Measurements from ENCODE around the gene MAN1A2. TPM values are rescaled to one million over a fixed set of nuclear protein-coding genes. Genes with fewer than 3 reads are reported as not detected.
A peak's percentile ranks its signal among the peaks of the same experiment; 100 is the strongest.

MAN1A2 gene
- total RNA-seq, 4 donors from 2014 or later = 23.3 to 77.6 (median 57.0) TPM

DNA sequence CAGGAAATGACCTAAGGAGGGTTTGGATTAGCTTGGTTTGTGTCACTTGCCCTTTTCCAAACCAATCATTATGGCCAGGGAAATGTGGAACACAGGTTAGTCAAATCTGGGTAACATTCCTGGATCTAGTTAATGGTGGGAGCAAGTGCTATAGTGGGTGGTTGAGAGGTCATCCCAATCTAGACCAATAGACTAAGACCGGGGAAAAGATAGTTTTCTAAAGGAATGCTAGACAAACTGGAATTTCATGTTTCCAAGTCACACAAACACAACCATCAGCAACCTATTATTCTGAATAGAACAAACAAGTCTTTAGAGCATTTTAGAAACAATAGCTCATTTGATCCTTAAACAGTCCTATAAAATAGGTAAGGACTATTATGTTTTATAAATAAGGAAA, 4.3 kb upstream of the MAN1A2 start:
- TF ChIP-seq POLR2A (IDR thresholded peaks at IDR 0.05) = no peak
- TF ChIP-seq, protein P1, sequence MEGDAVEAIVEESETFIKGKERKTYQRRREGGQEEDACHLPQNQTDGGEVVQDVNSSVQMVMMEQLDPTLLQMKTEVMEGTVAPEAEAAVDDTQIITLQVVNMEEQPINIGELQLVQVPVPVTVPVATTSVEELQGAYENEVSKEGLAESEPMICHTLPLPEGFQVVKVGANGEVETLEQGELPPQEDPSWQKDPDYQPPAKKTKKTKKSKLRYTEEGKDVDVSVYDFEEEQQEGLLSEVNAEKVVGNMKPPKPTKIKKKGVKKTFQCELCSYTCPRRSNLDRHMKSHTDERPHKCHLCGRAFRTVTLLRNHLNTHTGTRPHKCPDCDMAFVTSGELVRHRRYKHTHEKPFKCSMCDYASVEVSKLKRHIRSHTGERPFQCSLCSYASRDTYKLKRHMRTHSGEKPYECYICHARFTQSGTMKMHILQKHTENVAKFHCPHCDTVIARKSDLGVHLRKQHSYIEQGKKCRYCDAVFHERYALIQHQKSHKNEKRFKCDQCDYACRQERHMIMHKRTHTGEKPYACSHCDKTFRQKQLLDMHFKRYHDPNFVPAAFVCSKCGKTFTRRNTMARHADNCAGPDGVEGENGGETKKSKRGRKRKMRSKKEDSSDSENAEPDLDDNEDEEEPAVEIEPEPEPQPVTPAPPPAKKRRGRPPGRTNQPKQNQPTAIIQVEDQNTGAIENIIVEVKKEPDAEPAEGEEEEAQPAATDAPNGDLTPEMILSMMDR (IDR thresholded peaks at IDR 0.05) = no peak
- no peak overlapping the region for H3K4me3 ChIP-seq
- no peak for DNase-seq
- intact Hi-C loops (cut with DNase I; ENCODE audit: low total_unique reads) = no loop called here
- no peaks in the 10 kb centered on the region for H3K9me3 ChIP-seq
- H3K27me3 ChIP-seq = no peaks in the 10 kb centered on the region
- H3K27ac ChIP-seq = no peak overlapping the region
- H3K36me3 ChIP-seq = no peaks in the 10 kb centered on the region
- H3K4me1 ChIP-seq = no peaks in the 10 kb centered on the region

DNA sequence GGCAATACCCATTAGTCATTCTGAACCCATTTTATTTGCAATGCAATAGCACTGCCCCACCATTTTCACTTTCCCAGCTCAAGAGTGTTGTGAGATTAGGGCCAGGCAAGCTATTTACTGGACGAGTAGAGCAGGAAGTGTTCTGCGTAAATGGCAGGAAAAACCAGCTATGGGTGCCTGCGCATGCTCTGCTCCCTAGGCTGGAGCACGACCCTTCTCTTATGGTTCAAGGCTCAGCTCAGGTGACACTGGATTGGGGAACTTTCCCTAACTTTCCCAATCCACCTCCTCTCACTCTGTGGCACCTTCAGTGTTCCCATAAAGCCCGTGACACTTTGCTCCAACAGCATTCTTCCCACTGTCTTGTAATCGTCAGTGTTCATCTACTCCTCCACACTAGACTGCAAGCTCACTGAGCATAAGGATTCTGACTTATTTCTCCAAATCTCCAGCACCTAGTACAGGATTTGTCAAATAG, 3.6 kb upstream of the MAN1A2 start:
- intact Hi-C loops (cut with DNase I; ENCODE audit: low total_unique reads) = no loop called here
- no peaks in the 10 kb centered on the region for H3K27me3 ChIP-seq
- H3K9me3 ChIP-seq = no peaks in the 10 kb centered on the region
- H3K4me1 ChIP-seq = no peaks in the 10 kb centered on the region
- no peak overlapping the region for H3K4me3 ChIP-seq
- no peak for DNase-seq
- TF ChIP-seq POLR2A (IDR thresholded peaks at IDR 0.05) = no peak
- TF ChIP-seq, protein P1 (IDR thresholded peaks at IDR 0.05) = no peak
- H3K27ac ChIP-seq = peak overlapping the region in 1 of 2 donors; percentile 17
- H3K36me3 ChIP-seq = no peaks in the 10 kb centered on the region

DNA sequence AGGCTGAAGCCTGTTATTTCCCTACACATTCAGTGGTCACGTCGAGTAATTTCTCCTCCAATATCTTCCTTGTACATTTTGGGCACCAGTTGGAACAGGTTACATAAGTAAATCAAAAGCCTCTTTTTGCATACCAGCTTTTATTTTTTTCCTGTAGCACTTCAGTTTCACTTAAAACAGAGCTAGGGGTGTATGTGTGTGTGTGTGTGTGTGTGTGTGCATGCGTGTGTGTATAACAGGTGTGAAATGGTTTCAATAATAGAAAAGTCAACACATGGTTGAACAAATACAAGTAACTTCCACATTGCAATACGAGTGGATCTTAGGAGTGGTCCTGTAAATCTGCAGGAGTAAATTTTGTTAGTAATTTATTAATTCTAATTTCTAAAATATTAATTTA, 3.0 kb upstream of the MAN1A2 start:
- no peak overlapping the region for H3K4me3 ChIP-seq
- H3K4me1 ChIP-seq = no peaks in the 10 kb centered on the region
- no peaks in the 10 kb centered on the region for H3K9me3 ChIP-seq
- TF ChIP-seq POLR2A (IDR thresholded peaks at IDR 0.05) = no peak
- TF ChIP-seq, protein P1 (IDR thresholded peaks at IDR 0.05) = no peak
- no peak for DNase-seq
- H3K27ac ChIP-seq = peak overlapping the region in 1 of 2 donors; percentile 17
- intact Hi-C loops (cut with DNase I; ENCODE audit: low total_unique reads) = no loop called here
- H3K27me3 ChIP-seq = no peaks in the 10 kb centered on the region
- H3K36me3 ChIP-seq = no peaks in the 10 kb centered on the region

DNA sequence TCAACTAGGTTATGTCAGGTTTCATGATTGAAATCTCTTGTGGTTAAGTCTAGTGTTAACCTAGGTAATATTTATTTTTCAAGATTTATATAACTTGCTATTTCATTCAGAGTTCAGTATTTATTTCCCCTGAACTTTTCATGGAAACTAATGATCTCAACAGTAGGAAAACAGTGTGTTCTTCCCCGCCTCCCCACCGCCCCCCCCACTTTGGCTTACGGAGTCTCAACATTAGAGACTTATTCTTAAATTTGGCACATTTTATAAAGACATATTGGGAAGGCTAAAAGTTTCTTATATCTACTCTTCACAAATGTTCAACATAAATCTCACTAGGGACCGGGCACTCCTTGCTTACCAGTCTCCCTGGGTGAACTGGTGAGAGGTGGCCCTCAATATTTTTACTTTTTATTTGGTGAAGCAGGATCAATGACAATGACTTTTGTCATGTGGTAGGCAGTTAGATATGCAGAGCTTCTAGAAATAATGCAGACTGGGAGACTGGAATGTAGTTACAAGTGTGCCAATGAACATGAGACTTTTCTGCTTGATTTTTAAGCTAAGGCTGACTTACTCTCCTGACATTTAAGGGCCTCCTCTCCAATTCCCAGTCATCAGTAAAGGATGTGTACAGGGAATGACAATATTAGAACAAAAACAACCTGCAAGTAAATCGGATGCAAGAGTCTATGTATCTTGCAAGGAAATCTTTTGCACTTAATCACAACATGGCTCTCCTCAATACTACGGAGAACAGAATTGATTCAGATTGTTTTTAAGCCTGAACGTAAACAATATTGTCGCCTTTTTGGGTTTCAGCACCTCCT, 1.7 kb upstream of the MAN1A2 start:
- TF ChIP-seq POLR2A (IDR thresholded peaks at IDR 0.05) = no peak
- TF ChIP-seq, protein P1 (IDR thresholded peaks at IDR 0.05) = no peak
- peaks cover 0 to 7% of the 10 kb centered on the region in 2 donors for H3K4me1 ChIP-seq

More for the DNA sequence above, 1.7 kb upstream of the MAN1A2 start:
- intact Hi-C loops (cut with DNase I; ENCODE audit: low total_unique reads) = no loop called here
- Histone ChIP-seq H3K27ac (peak overlapping the region; percentile 98 to 100), H3K27me3 (no peaks in the 10 kb centered on the region), H3K9me3 (no peaks in the 10 kb centered on the region), H3K36me3 (no peaks in the 10 kb centered on the region), H3K4me3 (peak overlapping the region; percentile 62 to 82)
- DNase-seq = no peak

Data from uterus (tissue), 4 donors.